HG02840 (cell line): Measurements from ENCODE around the gene MMRN2.

Source experiments
- ATAC-seq: cut with Tn5 transposase; IDR thresholded peaks from one replicate; pipeline ENCODE4 v1.9.1; 2021; ENCODE audit warnings: mild to moderate bottlenecking, moderate library complexity, moderate number of reproducible peaks; ENCODE audit not compliant: unreplicated experiment, low FRiP score

Gene MMRN2

GRCh38 chr10:86899670-86900276 lies 57.6 kb downstream of the MMRN2 start:
- no peak for ATAC-seq

GRCh38 chr10:86899132-86899531 lies 58.3 kb downstream of the MMRN2 start:
- ATAC-seq = no peak

- ATAC-seq = no peak
Measured at GRCh38 chr10:86898511-86898910, 58.9 kb downstream of the MMRN2 start.

- no peak for ATAC-seq
Measured at GRCh38 chr10:86889997-86890396, 67.4 kb downstream of the MMRN2 start.

- peak; percentile 98 for ATAC-seq
Measured at GRCh38 chr10:86888585-86889381, 68.6 kb downstream of the MMRN2 start.
